ENCODE measurements around the gene MSI2.

The MSI2 gene

DNA sequence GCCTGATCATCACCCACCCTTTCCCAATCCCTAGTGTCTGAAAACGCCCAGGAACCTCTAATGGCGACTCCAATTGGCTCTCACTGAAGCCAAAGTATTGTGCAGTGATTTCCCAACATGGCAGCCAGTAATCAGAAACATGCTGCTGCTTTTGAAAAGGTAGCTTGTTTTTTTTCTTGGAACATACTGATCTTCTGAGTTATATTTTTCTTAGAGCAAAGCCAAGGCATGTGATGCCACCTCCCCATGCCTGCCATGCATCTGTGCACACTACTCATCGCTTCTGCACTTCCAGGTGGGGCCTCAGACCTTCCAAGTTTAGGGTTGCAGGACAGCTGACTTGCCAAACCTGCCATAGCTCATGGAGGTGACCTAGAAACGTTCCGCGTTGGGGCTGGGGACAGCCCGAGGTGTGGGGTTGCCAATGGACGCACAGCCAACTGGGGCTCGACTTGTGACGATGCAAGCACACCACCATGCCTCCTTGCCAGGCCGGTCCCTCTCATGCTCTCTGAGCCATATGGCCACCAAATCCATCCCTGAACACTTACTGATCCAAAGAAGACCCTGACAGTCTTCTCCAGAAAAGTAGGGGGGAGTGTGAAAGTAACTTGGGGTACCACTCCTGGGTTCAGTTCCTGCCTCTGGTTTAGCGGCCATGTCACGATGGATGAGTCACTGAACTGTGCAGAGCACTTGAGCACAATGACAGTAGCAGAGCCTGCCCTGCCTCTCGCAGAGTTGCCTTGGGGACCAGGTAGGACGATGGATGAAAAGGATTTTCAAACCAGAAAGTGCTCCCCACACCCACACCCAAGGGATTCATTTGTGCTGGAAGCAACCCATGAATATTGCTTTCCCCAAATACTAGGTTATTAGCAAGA is 333.1 kb downstream of the MSI2 start:
- no peak for DNase-seq

DNA sequence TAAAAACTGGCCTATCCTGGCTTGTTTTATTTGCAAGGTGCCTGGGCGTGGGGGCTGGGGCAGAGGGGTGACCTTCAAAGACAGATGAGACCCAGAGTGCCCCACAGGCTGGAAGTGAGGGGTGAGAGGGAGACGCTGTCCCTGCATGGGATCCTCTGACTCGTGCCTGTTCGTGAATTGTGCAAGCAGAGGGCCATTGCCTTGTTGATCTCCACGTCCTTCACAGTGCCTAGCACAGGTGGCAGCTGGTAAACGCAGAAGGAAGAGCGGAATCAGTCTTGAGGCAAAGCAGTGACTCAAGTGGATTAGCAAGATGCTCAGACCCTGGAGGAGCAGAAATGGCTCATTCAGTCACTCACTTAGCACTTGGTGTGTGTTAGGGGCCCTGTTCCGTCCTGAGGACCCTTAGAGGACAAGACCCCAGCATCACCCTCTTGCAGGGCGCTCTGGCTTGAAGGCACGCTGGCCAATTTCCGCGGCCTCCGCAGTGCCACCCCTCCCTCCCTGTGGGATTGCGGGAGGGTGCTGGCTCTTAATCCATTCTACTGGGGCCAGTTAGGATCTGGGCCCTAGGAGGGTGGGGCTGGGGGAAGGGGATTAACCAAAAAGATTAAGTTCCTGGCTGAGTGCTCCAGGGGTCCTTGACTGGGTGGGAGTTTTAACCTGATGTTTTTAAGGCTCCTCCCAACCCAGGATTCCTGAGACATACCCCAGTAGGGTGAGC is 337.6 kb downstream of the MSI2 start:
- no peak for DNase-seq

DNA sequence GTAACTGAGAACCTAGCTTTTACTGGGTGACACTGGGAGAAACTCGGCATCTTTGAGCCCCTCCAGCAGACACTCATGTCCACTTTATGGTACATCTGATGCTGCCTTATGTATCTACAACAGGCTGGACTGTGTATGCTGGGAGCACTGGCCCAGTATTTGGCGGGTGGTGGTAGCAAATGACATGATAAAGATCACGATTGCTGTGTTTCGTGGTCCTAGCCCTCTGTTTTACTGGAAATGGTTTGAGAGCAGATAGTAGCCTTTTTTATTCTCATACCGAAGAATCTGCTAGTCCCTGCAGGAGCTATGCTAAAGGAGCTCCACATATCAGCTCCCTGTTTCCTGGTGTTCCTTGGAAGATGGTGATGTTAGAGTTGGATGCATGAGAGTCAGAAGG is 338.4 kb downstream of the MSI2 start:
- no peak for DNase-seq

DNA sequence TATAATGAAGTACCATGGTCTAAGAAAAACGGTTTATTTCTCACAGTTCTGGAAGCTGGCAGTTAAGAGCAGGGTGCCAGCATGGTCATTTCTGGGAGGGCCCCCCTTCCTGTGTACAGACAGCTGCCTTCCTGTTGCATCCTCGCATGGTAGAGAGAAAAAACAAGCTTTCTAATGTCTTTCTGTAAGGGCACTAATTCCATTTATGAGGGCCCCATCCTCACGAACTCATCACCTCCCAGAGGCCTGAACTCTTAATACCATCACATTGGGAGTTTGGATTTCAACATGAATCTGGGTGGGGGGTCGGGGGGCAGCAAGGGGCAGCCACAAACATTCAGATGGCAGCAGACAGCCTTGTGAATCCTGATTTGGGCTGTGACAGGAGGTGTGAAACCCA is 339.1 kb downstream of the MSI2 start:
- DNase-seq: no peak

DNA sequence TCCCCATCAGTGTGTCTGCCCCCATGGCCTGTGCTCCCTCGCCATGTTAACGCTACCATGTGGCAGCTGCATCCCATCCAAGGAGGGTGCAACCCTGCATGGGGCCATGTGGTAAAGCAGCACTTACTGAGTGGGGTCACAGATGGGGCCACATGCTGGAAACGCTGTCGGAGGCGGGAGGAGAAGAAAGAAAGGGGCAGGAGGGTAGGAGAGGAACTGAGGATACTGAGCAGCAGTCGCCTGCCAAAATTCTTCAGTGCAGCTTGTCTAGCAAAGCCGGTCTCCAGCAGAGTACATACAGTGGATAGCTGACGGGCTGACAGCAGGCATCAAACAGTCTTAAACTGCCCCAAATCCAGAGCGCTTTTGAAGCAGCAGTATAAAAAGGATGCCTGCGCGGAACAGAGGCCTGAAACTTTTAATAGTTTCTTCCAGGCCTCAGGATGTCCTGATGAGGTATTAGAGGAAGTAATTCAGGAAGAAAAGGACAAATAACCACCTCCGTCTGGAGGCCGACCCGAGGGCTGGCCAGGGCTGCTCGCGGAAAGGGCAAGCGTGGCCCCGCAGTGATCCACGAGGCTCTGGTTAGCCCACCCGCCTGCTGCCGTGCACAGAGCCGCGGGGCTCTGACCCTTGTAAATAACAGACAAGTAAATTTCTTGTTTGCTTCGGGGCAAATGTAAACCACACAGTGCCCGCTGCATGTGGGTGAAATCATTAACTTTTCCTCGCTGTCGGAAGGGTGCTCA is 339.8 kb downstream of the MSI2 start:
- no peak for DNase-seq

DNA sequence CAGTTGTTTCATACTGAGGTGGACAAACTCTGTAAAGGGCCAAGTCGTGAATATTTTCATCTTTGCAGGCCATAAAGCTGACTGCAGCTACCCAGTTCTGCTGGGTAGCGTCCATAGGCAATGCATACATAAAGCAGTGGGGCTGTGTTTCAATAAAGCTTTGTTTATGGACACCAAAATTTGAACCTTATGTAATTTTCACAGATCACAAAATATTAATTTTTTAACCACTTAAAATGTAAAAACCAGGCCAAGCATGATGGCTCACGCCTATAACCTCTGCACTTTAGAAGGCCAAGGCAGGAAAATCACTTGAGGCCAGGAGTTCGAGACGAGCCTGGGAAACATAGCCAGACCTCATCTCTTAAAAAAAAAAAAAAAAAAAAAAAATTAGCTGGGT is 340.8 kb downstream of the MSI2 start:
- no peak for DNase-seq

DNA sequence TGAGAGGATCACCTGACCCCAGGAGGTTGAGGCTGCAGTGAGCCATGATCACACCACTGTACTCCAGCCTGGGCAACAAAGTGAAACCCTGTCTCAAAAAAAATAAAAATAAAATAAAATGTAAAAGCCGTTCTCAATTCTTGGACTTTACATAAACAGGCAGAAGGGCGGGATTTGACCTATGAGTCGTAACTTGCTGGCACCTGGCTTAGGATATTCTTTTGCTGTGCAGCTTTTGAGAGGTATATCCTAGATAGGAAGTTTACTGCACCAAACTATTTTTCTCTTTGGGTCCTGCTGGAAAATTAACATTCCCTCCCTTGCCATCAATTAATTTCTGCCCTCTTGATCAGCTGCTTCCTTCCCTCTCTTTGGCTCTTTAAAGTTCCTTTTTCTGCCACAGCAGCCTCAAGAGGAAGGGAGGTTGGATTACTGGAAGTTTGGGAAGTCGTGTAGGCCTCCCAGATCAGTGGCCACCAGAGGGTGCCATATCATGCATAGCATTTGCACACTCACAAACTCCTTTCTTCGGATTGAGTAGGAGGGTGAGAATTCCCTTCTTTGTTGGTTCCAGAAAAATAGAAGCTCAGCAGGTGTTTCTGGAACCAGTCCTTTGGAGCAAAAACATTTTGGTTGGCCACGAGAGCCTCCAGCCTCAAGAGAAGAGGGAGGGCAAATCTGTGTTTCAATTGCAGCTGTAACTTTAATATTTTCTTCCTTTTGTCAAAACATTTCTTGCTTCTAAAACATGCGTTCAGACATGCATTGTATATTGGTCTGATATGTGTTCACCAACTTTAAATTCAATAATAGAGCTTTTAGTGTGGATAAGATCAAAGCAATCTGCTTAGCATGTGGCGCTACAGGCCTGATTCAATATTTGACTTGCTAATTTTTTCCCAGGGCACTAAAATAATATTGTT is 341.5 kb downstream of the MSI2 start:
- DNase-seq: peak; percentile 16 to 25

DNA sequence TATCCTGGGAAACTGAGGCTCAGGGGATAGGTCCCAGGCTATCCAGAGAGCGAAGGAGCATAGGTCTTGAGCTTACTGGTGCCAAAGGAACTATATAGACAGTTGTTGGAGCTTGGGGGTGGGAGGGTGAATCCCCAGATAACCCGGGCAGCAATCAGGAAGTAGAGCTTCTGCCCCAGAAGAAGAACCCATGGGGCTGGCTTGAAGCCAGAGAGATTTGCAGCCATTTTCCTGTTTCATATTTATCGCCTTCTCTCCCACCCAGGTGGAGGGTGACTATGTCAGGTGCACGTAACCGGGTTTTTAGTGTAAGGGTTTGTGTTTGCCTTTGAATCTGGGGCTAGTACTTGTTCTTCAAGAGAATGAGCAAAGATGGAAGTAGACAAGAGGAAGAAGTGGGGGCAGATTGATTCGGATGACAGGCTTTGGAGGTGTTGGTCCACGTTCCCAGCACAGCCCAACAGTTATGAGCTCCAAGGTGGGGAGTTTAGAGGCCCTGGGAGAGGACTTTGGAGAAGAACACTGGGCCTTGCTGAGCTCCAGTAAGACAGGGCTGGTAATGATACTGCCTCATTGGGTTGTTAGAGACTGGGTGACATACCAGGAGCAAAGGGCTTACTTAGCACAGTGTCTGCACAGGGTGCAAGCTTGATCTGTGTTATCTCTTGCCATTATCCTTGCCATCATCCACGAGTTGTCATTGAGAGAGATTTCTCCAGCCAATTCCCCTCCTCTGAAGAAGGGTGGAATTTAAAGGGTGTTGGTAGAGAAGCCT is 343.1 kb downstream of the MSI2 start:
- no peak for DNase-seq

DNA sequence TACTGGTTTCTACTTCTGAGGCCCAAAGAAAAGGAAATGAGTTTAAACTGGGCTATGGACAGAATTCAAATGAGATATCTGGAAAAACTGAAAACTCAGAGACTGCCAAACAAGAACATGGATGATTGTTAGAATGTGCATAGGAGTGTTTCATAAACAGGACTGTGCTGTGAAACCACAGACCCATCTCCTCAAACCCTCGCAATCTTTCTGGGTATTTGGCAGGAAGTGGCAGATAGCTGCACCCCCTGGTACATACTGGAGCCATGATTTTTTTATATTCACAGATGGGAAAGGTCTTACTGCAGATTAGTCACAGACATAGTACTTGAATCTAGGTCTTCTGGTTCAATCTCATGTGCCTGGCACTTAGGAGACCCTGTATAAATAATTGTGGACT is 343.8 kb downstream of the MSI2 start:
- no peak for DNase-seq

DNA sequence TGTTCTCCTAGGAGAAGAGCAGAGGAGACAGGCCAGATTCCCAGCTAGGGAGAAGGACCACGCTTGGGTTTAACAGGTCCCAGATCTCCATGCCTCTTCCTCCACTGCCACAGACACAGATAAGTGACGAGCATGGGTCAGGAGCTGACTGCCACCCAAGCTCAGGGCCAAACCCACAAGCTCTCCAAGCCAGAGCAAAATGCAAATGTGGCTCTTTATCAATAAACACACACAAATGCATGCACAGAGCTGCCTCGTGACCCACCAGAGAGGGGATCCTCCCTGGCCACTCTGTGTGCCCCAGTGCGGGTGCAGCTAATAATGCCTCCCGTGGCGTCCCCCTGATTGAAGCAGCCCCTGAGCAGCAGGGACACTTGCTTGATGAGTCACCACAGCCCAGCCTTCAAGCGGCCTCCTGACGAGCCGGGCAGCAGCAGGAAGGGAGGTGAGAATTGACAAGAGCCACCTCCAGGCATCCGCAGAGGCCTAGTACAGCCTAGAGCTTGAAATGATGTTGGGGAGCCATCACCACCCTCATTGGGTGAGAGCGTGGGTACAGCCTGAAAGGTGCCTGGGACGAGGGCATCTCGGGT is 344.9 kb downstream of the MSI2 start:
- DNase-seq: no peak

DNA sequence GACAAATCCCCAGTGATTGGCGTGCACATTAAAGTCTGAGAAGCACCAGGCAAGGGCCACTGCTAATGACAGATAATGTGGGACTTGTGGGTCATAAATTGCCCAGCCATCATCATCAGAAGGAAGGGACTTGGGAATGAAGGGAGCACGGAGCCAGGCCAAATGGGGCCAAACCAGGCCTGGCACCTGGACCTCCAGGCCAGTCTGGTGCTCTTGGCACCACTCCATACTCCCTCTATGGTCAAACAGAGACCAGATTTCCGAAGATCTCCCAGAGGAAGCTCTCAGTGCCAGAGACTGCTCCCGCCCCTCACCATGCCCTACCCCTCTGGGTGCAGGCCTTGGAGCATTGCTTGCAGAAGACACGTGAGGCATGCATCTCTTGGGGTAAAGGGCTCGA is 346.6 kb downstream of the MSI2 start:
- no peak for DNase-seq

DNA sequence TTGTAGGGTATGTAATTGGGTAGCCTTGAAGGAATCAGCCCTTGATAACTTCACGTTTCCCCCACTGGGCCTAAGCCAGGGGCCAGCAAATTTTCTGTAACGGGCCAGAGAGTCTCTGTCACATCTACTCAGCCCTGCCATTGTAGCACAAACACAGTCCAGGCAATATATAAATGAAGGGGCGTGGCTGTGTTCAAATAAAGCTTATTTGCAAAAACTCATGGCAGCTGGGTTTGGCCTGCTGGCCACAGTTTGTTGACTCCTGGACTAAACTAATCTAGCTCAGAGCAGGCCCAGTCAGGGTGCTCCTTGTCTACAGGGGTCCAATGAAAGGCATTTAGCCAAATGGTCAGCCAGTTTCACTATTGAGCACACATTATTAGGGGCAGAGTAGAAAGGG is 347.2 kb downstream of the MSI2 start:
- DNase-seq: no peak

DNA sequence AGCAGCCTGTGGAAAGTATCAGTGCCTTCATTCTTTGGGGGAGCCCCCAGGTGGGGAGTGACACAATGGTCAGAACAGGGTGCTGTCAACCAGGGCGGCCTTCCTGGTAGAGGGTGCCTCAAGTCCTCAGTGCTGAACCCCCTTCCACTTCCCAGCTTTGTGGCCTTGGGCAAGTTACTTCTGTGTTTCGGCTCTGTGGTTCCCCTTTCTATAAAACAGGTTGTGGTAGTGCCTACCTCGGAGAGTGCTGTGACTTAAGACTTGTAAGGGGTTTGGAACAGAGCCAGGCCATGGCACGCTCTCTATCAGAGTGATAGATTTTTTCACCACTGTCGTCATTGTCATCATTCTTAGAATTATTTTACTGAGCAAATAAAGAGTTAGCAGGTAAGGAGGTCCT is 347.7 kb downstream of the MSI2 start:
- peak; percentile 51 to 54 for DNase-seq

DNA sequence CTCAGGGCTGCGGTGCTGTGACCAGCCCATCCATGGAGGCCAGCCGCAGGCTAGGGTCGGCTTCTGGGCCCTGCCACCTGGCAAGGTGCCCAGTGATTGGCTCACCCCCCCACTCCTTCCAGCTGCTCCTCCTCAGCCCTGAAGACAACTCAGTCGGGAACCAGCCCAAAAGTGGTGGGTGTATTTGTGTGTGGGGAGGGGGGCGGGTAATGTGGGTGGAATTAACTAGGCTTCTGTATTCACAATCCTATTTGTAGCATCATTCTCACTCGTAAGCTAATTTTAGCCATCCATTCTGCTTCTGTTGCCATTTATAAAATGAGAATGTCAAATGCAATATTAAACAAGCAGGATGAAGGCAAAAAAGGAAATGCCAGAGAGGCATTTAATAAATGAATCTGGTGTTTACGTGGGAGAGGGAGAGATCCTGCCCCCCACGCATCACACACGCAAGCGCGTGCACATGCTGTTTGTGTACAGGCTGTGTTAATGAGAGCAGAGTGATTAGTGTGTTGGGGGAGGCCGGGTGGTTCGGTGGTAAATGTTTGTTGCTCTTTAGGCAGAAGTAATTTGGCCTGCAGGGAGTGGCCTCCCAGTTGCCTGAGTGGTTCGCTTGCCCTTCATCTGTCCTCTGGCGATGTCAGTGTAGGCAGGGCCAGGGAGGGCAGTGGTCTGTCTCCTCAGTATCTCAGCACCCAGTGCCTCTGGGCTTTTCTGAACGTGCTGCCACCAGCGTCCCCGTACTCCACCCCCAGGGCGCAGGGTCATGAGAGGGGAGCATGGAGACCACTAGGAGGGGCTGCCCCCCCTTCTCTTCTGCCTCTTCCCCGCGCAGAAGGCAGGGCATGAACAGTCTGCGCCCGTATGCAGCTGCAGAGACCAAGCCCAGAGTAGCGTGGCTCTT is 348.7 kb downstream of the MSI2 start:
- peak in 1 of 2 donors; percentile 11 for DNase-seq

DNA sequence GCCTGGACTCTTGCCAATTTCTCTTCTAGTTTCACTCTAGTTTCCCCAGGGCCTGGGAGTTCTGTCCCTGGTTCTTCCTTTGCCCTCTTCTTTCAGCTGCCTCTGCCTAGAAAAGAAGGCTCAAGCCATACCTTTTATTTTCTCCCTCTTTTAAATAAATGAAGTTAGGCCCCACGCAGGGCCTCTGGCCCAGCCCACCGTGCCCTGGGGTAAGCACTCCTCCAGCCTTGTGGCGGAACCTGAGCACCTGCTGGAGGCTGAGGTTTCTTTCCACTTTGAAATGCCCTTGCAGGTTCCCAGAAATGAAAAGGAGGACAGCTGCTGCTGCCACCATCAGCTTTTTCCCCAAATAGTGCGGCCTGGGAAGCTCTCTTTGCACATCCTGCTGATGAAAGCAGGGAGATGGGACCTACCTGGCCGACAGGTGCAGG is 349.4 kb downstream of the MSI2 start:
- no peak for DNase-seq

DNA sequence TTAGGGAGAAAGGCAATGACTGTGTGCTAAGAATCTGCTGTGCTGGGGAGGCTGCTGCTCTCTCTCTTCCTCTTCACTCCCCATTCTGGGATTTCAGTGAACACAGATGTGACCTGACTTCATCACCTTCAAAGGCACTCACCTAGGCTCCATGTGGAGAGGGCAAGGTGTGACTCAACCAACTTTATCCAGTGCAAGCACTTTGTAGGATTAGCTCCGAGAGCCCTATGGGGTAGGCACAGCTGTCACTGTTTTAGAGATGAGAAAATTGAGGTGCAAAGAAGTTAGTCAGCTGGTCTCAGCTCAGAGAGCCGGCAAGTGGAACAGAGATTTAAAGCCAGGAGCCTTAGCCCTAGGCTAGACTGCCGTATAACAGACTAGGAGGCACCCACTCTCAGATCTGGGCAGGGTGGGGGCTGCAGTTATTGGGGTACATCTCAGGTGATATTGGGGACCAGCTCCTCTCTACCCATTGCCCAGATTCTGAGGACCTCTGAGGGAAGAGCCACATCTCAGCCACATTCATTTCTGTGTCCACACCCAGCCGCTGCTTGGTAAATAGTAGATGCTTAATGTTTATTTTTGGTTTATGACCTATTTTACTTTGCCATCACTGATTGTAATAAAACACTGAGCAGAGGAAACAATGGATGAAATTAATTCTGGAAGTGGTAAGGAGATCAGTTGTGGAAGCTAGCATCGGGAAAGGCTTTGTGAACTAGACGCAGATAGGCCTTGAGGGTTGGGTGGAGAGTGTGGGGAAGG is 350.0 kb downstream of the MSI2 start:
- DNase-seq: no peak

DNA sequence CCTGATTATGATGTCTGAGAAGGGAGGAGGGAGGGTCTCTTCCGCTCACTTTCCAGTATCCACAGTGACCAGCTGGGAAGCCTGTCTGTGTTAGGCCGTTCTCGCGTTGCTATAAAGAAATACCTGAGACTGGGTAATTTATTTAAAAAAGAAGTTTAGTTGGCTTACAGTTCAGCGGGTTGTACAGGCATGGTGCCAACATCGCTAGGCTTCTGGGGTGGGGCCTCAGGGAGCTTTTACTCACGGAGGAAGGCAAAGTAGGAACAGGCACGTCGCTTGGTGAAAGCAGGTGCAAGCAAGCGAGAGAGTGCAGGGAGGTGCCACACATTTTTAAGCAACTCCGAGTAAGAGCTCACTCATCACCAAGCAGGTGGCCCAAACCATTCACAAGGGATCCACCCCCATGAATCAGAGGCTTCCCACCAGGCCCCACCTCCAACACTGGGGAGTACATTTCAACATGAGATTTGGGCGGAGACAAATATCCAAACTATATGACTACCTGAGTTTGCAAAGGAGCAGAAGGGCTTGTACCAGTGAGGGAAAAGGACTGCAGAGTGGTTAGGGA is 351.3 kb downstream of the MSI2 start:
- no peak for DNase-seq

DNA sequence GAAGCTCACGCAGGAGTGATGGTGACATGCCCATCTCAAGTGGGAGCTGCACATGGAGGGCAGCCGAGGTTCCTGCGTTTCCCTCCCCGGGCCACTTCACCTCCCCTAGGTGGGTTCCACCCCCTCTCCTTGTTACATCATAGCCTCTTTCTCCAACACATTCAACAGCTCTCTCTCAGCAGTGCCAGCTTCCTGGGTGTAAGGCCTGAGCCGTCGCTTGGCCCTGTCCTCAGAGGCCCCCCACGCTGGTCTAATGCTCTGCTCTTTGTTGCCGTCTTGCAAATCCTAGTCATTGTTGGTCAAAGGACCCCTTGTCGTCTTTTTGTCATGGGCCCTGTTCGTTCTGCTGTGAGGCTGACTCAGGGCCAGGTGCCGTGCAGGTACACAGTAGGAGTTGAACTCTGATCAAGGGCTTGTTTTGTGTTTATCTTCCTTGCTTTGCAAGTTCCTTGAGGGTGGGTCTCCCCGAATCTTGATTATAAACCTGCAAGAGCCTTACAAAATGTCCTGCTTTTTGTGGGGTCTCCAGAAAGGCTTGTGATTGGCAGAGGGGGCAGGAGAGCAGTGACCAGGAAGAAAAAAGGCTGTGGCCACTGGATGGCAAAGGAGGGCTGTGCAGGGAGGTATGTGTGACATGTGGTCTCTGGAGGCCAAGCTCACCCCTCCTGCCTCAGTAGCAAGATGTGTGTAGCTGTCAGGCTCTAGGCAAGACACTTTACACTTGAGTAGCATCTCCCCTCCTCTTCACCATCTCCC is 352.2 kb downstream of the MSI2 start:
- DNase-seq: no peak

Data from stimulated activated CD4-positive, alpha-beta T cell treated with anti-CD3 and anti-CD28 coated beads, Interleukin-2, amount 100 ng/mL, for 48 hours (primary cell).